ENCODE data around the gene INPP5D. TPM values are rescaled to one million over a fixed set of nuclear protein-coding genes. Genes with fewer than 3 reads are reported as not detected.

INPP5D gene
- total and polyA plus RNA-seq, 2 donors (not counting 1 experiment from before 2014, with no cell fraction given), result 152 to 444 TPM

GRCh38 chr2:233025706-233026105 lies 34.4 kb upstream of the INPP5D start:
- Histone ChIP-seq H3K36me3 (replicated peaks in 1 of 2; ENCODE audit: control extremely low read depth in 1 of 2, control insufficient read depth in 1 of 2, extremely low read depth in 1 of 2, insufficient read depth in 2 of 2, low read length in 1 of 2) (no peaks in the 10 kb centered on the region), H3K27ac (ENCODE audit: low read length in 2 of 2) (no peak overlapping the region), H4K20me1 (ENCODE audit: control insufficient read depth, insufficient read depth, low read length, poor library complexity, severe bottlenecking) (no peaks in the 10 kb centered on the region), H3K9me3 (ENCODE audit: control extremely low read depth in 1 of 3, control insufficient read depth in 2 of 3, insufficient read depth in 1 of 3, low read length in 2 of 3) (no peaks in the 10 kb centered on the region), H3K4me3 (ENCODE audit: control extremely low read depth in 1 of 5, extremely low read depth in 1 of 5, insufficient read depth in 1 of 5, low read depth in 2 of 5, low read length in 4 of 5) (no peak overlapping the region), H3K79me2 (ENCODE audit: control insufficient read depth, insufficient read depth, low read length) (no peaks in the 10 kb centered on the region), H2AFZ (ENCODE audit: insufficient read depth, low read depth, low read length, poor library complexity, severe bottlenecking) (no peak overlapping the region), H3K4me1 (ENCODE audit: control insufficient read depth in 2 of 2, insufficient read depth in 2 of 2, low read length in 2 of 2) (no peaks in the 10 kb centered on the region), H3K4me2 (replicated peaks; ENCODE audit: low read depth, low read length, poor library complexity, severe bottlenecking) (no peak overlapping the region), H3K9ac (ENCODE audit: low read length) (no peak overlapping the region), H3K27me3 (replicated peaks in 1 of 4; ENCODE audit: control extremely low read depth in 1 of 4, control insufficient read depth in 3 of 4, insufficient read depth in 4 of 4, low read length in 3 of 4) (no peaks in the 10 kb centered on the region)
- WGBS (ENCODE audit: insufficient coverage), result 100% methylated on average over 4 of the region's 7 CpGs
- DNase-seq (no peak), ATAC-seq (ENCODE audit: low read depth) (no peak)
- TF ChIP-seq EZH2 (IDR thresholded peaks at IDR 0.05; ENCODE audit: borderline replicate concordance, insufficient read depth, low read depth, low read length, poor library complexity, severe bottlenecking) (no peak), CTCF (IDR thresholded peaks at IDR 0.05) (no peak)
- no peaks in the 10 kb centered on the region for H3K27me3 Mint-ChIP-seq
- H3K4me1 Mint-ChIP-seq, result no peaks in the 10 kb centered on the region
- no peak overlapping the region for H3K27ac Mint-ChIP-seq
- H3K4me3 Mint-ChIP-seq, result no peak overlapping the region
- ChIA-PET CTCF (no interaction called here), POLR2A (no interaction called here)
- intact Hi-C loops (cut with micrococcal nuclease), result loop anchor here (5.0 to 10.0 kb wide), 2 partner anchors 263 to 421 kb away; no protein-coding TSS in a partner anchor
- H3K9me3 Mint-ChIP-seq (ENCODE audit: insufficient read depth), result no peaks in the 10 kb centered on the region

- ATAC-seq (ENCODE audit: low read depth) (no peak), DNase-seq (no peak)
- TF ChIP-seq CTCF (IDR thresholded peaks at IDR 0.05), result no peak
- no peak for TF ChIP-seq EZH2 (IDR thresholded peaks at IDR 0.05; ENCODE audit: borderline replicate concordance, insufficient read depth, low read depth, low read length, poor library complexity, severe bottlenecking)
- Mint-ChIP-seq H3K9me3 (ENCODE audit: insufficient read depth) (no peaks in the 10 kb centered on the region), H3K4me3 (no peak overlapping the region), H3K27ac (no peak overlapping the region), H3K4me1 (no peaks in the 10 kb centered on the region), H3K27me3 (no peaks in the 10 kb centered on the region)
- intact Hi-C loops (cut with micrococcal nuclease), result loop anchor here (5.0 to 10.0 kb wide), 2 partner anchors 264 to 422 kb away; no protein-coding TSS in a partner anchor
- no peak overlapping the region for H2AFZ ChIP-seq (ENCODE audit: insufficient read depth, low read depth, low read length, poor library complexity, severe bottlenecking)
- H3K9ac ChIP-seq (ENCODE audit: low read length), result no peak overlapping the region
- no peaks in the 10 kb centered on the region for H3K79me2 ChIP-seq (ENCODE audit: control insufficient read depth, insufficient read depth, low read length)
- H3K9me3 ChIP-seq (ENCODE audit: control extremely low read depth in 1 of 3, control insufficient read depth in 2 of 3, insufficient read depth in 1 of 3, low read length in 2 of 3), result no peaks in the 10 kb centered on the region
- POLR2A ChIA-PET, result no interaction called here
- no peak overlapping the region for H3K4me3 ChIP-seq (ENCODE audit: control extremely low read depth in 1 of 5, extremely low read depth in 1 of 5, insufficient read depth in 1 of 5, low read depth in 2 of 5, low read length in 4 of 5)
- no peaks in the 10 kb centered on the region for H3K4me1 ChIP-seq (ENCODE audit: control insufficient read depth in 2 of 2, insufficient read depth in 2 of 2, low read length in 2 of 2)
- no peaks in the 10 kb centered on the region for H3K36me3 ChIP-seq (replicated peaks in 1 of 2; ENCODE audit: control extremely low read depth in 1 of 2, control insufficient read depth in 1 of 2, extremely low read depth in 1 of 2, insufficient read depth in 2 of 2, low read length in 1 of 2)
- WGBS (ENCODE audit: insufficient coverage), result 93% methylated on average over 3 of the region's 4 CpGs
- H3K27me3 ChIP-seq (replicated peaks in 1 of 4; ENCODE audit: control extremely low read depth in 1 of 4, control insufficient read depth in 3 of 4, insufficient read depth in 4 of 4, low read length in 3 of 4), result no peaks in the 10 kb centered on the region
- H4K20me1 ChIP-seq (ENCODE audit: control insufficient read depth, insufficient read depth, low read length, poor library complexity, severe bottlenecking), result no peaks in the 10 kb centered on the region
- no peak overlapping the region for H3K4me2 ChIP-seq (replicated peaks; ENCODE audit: low read depth, low read length, poor library complexity, severe bottlenecking)
- H3K27ac ChIP-seq (ENCODE audit: low read length in 2 of 2), result no peak overlapping the region
- CTCF ChIA-PET, result no interaction called here
Measured at GRCh38 chr2:233026198-233026813, 33.8 kb upstream of the INPP5D start.
